HG03457 (cell line): ENCODE results near the gene ZNF74.
"Not testable (repeated sequence)": the region's sequence is repeated elsewhere in the genome, so short reads cannot be mapped to it uniquely, and the experiment has no call there.

Source experiments
- ATAC-seq: cut with Tn5 transposase; IDR thresholded peaks from one replicate; pipeline ENCODE4 v1.9.1; 2021; ENCODE audit warnings: moderate number of reproducible peaks; ENCODE audit not compliant: unreplicated experiment

ZNF74 gene

GRCh38 chr22:20374130-20374529, 19.8 kb upstream of the ZNF74 start:
- ATAC-seq: not testable (repeated sequence)

GRCh38 chr22:20376281-20376680, 17.7 kb upstream of the ZNF74 start:
- not testable (repeated sequence) for ATAC-seq

- ATAC-seq: not testable (repeated sequence)
Observed at GRCh38 chr22:20376983-20377382, 17.0 kb upstream of the ZNF74 start.

- ATAC-seq: no peak
Observed at GRCh38 chr22:20378110-20378509, 15.8 kb upstream of the ZNF74 start.

- not testable (repeated sequence) for ATAC-seq
Observed at GRCh38 chr22:20378684-20379083, 15.3 kb upstream of the ZNF74 start.

- no peak for ATAC-seq
Observed at GRCh38 chr22:20380486-20380885, 13.5 kb upstream of the ZNF74 start.

GRCh38 chr22:20383538-20383937, 10.4 kb upstream of the ZNF74 start:
- ATAC-seq: no peak

GRCh38 chr22:20384171-20384570, 9.8 kb upstream of the ZNF74 start:
- no peak for ATAC-seq

- no peak for ATAC-seq
Observed at GRCh38 chr22:20384865-20385264, 9.1 kb upstream of the ZNF74 start.

- ATAC-seq: no peak
Observed at GRCh38 chr22:20386336-20386735, 7.6 kb upstream of the ZNF74 start.

GRCh38 chr22:20386972-20387371, 7.0 kb upstream of the ZNF74 start:
- no peak for ATAC-seq

GRCh38 chr22:20388200-20388599, 5.8 kb upstream of the ZNF74 start:
- ATAC-seq: no peak

GRCh38 chr22:20389288-20389687, 4.7 kb upstream of the ZNF74 start:
- no peak for ATAC-seq

- no peak for ATAC-seq
Observed at GRCh38 chr22:20390394-20390907, 3.5 kb upstream of the ZNF74 start.

GRCh38 chr22:20391222-20391621, 2.7 kb upstream of the ZNF74 start:
- no peak for ATAC-seq

GRCh38 chr22:20392365-20392881, 1.5 kb upstream of the ZNF74 start:
- ATAC-seq: not testable (repeated sequence)

GRCh38 chr22:20392983-20393704, 807 bp upstream of the ZNF74 start:
- ATAC-seq: no peak

GRCh38 chr22:20395181-20395906, 1.4 kb downstream of the ZNF74 start:
- ATAC-seq: no peak

- no peak for ATAC-seq
Observed at GRCh38 chr22:20395907-20396287, 1.9 kb downstream of the ZNF74 start.

GRCh38 chr22:20396639-20397038, 2.7 kb downstream of the ZNF74 start:
- ATAC-seq: no peak

GRCh38 chr22:20397498-20397897, 3.5 kb downstream of the ZNF74 start:
- ATAC-seq: no peak

- ATAC-seq: no peak
Observed at GRCh38 chr22:20398420-20398819, 4.5 kb downstream of the ZNF74 start.
